ENCODE data around the gene PRKAG2.

- TF ChIP-seq, protein P1, sequence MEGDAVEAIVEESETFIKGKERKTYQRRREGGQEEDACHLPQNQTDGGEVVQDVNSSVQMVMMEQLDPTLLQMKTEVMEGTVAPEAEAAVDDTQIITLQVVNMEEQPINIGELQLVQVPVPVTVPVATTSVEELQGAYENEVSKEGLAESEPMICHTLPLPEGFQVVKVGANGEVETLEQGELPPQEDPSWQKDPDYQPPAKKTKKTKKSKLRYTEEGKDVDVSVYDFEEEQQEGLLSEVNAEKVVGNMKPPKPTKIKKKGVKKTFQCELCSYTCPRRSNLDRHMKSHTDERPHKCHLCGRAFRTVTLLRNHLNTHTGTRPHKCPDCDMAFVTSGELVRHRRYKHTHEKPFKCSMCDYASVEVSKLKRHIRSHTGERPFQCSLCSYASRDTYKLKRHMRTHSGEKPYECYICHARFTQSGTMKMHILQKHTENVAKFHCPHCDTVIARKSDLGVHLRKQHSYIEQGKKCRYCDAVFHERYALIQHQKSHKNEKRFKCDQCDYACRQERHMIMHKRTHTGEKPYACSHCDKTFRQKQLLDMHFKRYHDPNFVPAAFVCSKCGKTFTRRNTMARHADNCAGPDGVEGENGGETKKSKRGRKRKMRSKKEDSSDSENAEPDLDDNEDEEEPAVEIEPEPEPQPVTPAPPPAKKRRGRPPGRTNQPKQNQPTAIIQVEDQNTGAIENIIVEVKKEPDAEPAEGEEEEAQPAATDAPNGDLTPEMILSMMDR (IDR thresholded peaks at IDR 0.05), result no peak
- TF ChIP-seq POLR2A (IDR thresholded peaks at IDR 0.05), result no peak
Observed at GRCh38 chr7:151738925-151739324, 138.0 kb downstream of the PRKAG2 start.

Measured in thyroid gland (tissue), 4 donors.